ENCODE results near the gene ITGA2B. TPM values are rescaled to one million over a fixed set of nuclear protein-coding genes. Genes with fewer than 3 reads are reported as not detected.

The ITGA2B gene
- total and polyA plus RNA-seq, 2 of the 13 experiments (the other 11 are each of a cell fraction or from before 2014, with no cell fraction given): 0.38 to 1.1 TPM

DNA sequence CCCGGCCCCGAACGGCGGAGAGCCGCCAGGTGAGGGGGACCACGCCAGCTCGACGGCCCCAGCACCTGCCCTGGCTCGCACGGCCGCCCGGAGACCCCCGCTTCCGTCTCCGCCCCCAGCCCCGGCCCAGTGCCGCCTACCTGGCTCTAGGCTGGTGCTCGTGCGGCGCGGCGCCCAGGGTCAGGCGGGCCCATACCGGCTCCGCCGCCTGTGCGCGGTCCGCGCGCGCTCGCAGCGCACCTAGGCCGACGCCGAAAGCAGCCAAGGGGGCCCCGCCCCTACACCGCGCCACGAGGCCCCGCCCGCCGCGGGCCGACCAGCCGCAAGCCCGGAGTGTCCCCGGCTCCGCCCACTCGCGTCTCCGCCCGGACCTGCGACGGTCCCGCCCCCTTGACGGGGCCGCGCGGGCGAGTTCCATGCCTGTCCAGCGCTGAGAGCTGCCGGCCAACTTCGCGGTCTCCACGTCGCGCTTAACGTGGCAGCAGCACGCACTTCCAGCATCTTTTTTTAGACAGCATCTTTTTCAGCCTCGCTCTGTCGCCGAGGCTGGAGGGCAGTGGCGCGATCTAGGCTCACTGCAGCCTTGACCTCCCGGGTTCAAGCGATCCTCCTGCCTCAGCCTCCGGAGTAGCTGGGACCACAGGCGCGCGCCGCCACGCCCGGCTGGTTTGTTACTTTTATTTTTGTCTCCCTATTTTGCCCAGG lies 64.7 kb downstream of the ITGA2B start, which contains the start of gene SLC25A39 (continued):
- TF ChIP-seq, protein P1, sequence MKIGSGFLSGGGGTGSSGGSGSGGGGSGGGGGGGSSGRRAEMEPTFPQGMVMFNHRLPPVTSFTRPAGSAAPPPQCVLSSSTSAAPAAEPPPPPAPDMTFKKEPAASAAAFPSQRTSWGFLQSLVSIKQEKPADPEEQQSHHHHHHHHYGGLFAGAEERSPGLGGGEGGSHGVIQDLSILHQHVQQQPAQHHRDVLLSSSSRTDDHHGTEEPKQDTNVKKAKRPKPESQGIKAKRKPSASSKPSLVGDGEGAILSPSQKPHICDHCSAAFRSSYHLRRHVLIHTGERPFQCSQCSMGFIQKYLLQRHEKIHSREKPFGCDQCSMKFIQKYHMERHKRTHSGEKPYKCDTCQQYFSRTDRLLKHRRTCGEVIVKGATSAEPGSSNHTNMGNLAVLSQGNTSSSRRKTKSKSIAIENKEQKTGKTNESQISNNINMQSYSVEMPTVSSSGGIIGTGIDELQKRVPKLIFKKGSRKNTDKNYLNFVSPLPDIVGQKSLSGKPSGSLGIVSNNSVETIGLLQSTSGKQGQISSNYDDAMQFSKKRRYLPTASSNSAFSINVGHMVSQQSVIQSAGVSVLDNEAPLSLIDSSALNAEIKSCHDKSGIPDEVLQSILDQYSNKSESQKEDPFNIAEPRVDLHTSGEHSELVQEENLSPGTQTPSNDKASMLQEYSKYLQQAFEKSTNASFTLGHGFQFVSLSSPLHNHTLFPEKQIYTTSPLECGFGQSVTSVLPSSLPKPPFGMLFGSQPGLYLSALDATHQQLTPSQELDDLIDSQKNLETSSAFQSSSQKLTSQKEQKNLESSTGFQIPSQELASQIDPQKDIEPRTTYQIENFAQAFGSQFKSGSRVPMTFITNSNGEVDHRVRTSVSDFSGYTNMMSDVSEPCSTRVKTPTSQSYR (CRISPR knock-in tag; IDR thresholded peaks at IDR 0.05; ENCODE audit: borderline replicate concordance): peak; percentile 58; the same call in 1 of the 2 replicates
- TF ChIP-seq ZNF260 (CRISPR knock-in tag; IDR thresholded peaks at IDR 0.05; ENCODE audit: borderline replicate concordance, low read depth) (no peak), ZNF234 (CRISPR knock-in tag; conservative IDR thresholded peaks at IDR 0.05) (peak; percentile 95; the same call in 1 of the 2 replicates), ZNF484 (CRISPR knock-in tag; IDR thresholded peaks at IDR 0.05; ENCODE audit: borderline replicate concordance, low read depth) (no peak), MEIS1 (CRISPR knock-in tag; IDR thresholded peaks at IDR 0.05; ENCODE audit: borderline replicate concordance) (peak; percentile 54; the same call in 1 of the 2 replicates), ZNF614 (CRISPR knock-in tag; IDR thresholded peaks at IDR 0.05; ENCODE audit: borderline replicate concordance) (no peak), ZSCAN31 (CRISPR knock-in tag; IDR thresholded peaks at IDR 0.05; ENCODE audit: low read depth) (peak; percentile 97), ZNF10 (CRISPR knock-in tag; IDR thresholded peaks at IDR 0.05; ENCODE audit: borderline replicate concordance, low read depth) (0 out of 2 replicates have a peak, but pooled peaks have one; percentile 40), ZNF558 (CRISPR knock-in tag; IDR thresholded peaks at IDR 0.05; ENCODE audit: borderline replicate concordance) (no peak), ZFY (CRISPR knock-in tag; IDR thresholded peaks at IDR 0.05) (peak; percentile 98), ZNF619 (CRISPR knock-in tag; IDR thresholded peaks at IDR 0.05) (no peak), KLF15 (CRISPR knock-in tag; IDR thresholded peaks at IDR 0.05; ENCODE audit: borderline replicate concordance) (no peak; the same call in 1 of the 2 replicates), NCOA5 (CRISPR knock-in tag; IDR thresholded peaks at IDR 0.05) (no peak), ZNF713 (CRISPR knock-in tag; IDR thresholded peaks at IDR 0.05) (no peak), KAT2B (IDR thresholded peaks at IDR 0.05; ENCODE audit: borderline replicate concordance, low read depth, low read length) (no peak), ZNF546 (CRISPR knock-in tag; conservative IDR thresholded peaks at IDR 0.05) (peak; percentile 79; the same call in 1 of the 2 replicates)
- TF ChIP-seq, protein P2, sequence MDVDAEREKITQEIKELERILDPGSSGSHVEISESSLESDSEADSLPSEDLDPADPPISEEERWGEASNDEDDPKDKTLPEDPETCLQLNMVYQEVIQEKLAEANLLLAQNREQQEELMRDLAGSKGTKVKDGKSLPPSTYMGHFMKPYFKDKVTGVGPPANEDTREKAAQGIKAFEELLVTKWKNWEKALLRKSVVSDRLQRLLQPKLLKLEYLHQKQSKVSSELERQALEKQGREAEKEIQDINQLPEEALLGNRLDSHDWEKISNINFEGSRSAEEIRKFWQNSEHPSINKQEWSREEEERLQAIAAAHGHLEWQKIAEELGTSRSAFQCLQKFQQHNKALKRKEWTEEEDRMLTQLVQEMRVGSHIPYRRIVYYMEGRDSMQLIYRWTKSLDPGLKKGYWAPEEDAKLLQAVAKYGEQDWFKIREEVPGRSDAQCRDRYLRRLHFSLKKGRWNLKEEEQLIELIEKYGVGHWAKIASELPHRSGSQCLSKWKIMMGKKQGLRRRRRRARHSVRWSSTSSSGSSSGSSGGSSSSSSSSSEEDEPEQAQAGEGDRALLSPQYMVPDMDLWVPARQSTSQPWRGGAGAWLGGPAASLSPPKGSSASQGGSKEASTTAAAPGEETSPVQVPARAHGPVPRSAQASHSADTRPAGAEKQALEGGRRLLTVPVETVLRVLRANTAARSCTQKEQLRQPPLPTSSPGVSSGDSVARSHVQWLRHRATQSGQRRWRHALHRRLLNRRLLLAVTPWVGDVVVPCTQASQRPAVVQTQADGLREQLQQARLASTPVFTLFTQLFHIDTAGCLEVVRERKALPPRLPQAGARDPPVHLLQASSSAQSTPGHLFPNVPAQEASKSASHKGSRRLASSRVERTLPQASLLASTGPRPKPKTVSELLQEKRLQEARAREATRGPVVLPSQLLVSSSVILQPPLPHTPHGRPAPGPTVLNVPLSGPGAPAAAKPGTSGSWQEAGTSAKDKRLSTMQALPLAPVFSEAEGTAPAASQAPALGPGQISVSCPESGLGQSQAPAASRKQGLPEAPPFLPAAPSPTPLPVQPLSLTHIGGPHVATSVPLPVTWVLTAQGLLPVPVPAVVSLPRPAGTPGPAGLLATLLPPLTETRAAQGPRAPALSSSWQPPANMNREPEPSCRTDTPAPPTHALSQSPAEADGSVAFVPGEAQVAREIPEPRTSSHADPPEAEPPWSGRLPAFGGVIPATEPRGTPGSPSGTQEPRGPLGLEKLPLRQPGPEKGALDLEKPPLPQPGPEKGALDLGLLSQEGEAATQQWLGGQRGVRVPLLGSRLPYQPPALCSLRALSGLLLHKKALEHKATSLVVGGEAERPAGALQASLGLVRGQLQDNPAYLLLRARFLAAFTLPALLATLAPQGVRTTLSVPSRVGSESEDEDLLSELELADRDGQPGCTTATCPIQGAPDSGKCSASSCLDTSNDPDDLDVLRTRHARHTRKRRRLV (CRISPR knock-in tag; IDR thresholded peaks at IDR 0.05): no peak
- TF ChIP-seq, protein P3, sequence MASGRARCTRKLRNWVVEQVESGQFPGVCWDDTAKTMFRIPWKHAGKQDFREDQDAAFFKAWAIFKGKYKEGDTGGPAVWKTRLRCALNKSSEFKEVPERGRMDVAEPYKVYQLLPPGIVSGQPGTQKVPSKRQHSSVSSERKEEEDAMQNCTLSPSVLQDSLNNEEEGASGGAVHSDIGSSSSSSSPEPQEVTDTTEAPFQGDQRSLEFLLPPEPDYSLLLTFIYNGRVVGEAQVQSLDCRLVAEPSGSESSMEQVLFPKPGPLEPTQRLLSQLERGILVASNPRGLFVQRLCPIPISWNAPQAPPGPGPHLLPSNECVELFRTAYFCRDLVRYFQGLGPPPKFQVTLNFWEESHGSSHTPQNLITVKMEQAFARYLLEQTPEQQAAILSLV (CRISPR knock-in tag; IDR thresholded peaks at IDR 0.05; ENCODE audit: borderline replicate concordance): peak; percentile 62; the same call in 1 of the 2 replicates
